Suprapubic skin (tissue), 4 donors: ENCODE results near the gene PRSS57.

Source experiments
- EP300 ChIP-seq: sonication (generic); formaldehyde crosslinking; IDR thresholded peaks from one replicate; pipeline ENCODE4 v1.6.1; 2017; ENCODE audit warnings: antibody characterized with exemption
- POLR2A ChIP-seq, 2 donors: fragments of 450-650 bp; IDR thresholded peaks; one replicate each; pipeline ENCODE4 v1.6.1; 2017; ENCODE audit warnings: antibody characterized with exemption in 2 of 2, mild to moderate bottlenecking in 2 of 2, moderate library complexity in 2 of 2
- POLR2AphosphoS5 ChIP-seq, 3 donors: sonication (generic); formaldehyde crosslinking; IDR thresholded peaks; one replicate each; pipeline ENCODE4 v1.6.1; 2017; ENCODE audit warnings: antibody characterized with exemption in 3 of 3
- TF ChIP-seq, protein P1 (sequence below), 2 donors: fragments of 200-600 bp in 1 of 2; fragments of 450-650 bp in 1 of 2; sonication (generic) in 1 of 2; IDR thresholded peaks; one replicate each; pipeline ENCODE4 v1.5.1; 2016 to 2019; ENCODE audit warnings: antibody characterized with exemption in 2 of 2, mild to moderate bottlenecking in 1 of 2, moderate library complexity in 1 of 2

DNA sequence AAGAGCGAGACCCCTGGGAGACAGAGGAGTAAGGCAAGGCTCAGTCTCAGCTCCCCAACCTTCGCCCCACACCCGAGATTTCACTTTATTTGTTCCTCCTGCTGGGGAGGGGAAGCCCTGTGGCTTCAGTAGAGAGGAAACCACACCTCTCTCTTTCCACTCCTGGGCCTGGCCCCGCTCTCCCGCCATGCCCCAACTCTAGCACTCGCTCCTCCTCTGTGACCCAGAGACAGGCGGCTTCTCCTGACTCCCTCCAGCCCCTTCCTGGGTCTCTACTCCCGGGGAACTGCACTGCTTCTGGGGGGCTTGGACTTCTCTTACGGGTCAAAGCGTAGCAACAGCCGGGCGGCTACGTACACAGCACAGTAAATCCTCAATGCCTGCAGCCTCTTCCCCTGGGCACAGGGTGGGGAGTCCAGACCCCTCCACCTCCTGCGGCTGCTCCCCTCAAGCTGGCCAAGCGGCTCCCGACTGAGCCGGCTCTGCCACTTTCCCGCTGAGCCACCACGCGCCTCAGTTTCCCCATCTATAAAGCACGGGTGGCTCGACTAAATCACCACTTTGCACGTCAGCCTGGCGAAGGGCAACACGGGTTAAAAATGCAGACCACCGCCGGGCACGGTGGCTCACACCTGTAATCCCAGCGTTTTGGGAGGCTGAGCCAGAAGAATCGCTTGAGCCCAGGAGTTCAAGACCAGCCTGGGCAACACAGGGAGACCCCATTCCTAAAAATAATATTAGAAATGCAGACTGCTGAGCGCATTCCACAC is 33.6 kb downstream of the PRSS57 start:
- TF ChIP-seq, protein P1, sequence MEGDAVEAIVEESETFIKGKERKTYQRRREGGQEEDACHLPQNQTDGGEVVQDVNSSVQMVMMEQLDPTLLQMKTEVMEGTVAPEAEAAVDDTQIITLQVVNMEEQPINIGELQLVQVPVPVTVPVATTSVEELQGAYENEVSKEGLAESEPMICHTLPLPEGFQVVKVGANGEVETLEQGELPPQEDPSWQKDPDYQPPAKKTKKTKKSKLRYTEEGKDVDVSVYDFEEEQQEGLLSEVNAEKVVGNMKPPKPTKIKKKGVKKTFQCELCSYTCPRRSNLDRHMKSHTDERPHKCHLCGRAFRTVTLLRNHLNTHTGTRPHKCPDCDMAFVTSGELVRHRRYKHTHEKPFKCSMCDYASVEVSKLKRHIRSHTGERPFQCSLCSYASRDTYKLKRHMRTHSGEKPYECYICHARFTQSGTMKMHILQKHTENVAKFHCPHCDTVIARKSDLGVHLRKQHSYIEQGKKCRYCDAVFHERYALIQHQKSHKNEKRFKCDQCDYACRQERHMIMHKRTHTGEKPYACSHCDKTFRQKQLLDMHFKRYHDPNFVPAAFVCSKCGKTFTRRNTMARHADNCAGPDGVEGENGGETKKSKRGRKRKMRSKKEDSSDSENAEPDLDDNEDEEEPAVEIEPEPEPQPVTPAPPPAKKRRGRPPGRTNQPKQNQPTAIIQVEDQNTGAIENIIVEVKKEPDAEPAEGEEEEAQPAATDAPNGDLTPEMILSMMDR (IDR thresholded peaks at IDR 0.05): no peak
- TF ChIP-seq POLR2AphosphoS5 (IDR thresholded peaks at IDR 0.05) (no peak), POLR2A (IDR thresholded peaks at IDR 0.05) (no peak), EP300 (no peak)
